HG02973 (cell line): ENCODE data around the gene TCHH.

Experiments
- ATAC-seq: cut with Tn5 transposase; IDR thresholded peaks from one replicate; pipeline ENCODE4 v1.9.1; 2021; ENCODE audit warnings: moderate library complexity; ENCODE audit not compliant: unreplicated experiment

The TCHH gene

GRCh38 chr1:152072311-152072710, 42.9 kb downstream of the TCHH start:
- ATAC-seq: no peak

- no peak for ATAC-seq
Observed at GRCh38 chr1:152071123-152071522, 44.1 kb downstream of the TCHH start.

GRCh38 chr1:152067929-152068328, 47.3 kb downstream of the TCHH start:
- ATAC-seq: no peak

GRCh38 chr1:152067150-152067549, 48.1 kb downstream of the TCHH start:
- no peak for ATAC-seq

- ATAC-seq: no peak
Observed at GRCh38 chr1:152061952-152062351, 53.3 kb downstream of the TCHH start.
